ENCODE results near the gene TEAD1.

The TEAD1 gene

DNA sequence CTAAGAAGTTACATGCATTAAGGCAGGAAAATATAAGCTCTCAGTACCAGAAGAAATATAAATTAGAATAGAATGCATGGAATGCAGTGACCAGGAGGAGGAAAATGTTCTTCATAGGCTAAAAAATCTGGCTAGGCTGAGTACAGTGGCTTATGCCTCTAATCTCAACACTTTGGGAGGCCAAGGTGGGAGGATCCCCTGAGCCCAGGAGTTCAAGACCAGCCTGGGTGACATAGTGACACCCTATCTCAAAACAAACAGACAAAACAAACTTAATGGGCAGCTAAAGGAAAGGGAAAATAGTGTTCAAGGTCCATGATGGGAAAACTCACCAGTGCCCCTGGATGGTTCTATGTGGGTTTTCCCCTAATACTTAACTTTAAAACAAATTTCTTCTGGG is 256.6 kb downstream of the TEAD1 start:
- no peak for TF ChIP-seq CTCF (IDR thresholded peaks at IDR 0.05)
- TF ChIP-seq ZFX (IDR thresholded peaks at IDR 0.05; ENCODE audit: borderline replicate concordance): no peak

GRCh38 chr11:12932485-12932884 is 258.3 kb downstream of the TEAD1 start:
- H3K27ac ChIP-seq: no peak overlapping the region
- no peak for TF ChIP-seq CTCF (IDR thresholded peaks at IDR 0.05)
- TF ChIP-seq ZFX (IDR thresholded peaks at IDR 0.05; ENCODE audit: borderline replicate concordance): no peak

More for the DNA sequence above, 256.6 kb downstream of the TEAD1 start:
- H3K27ac ChIP-seq: no peak overlapping the region

- no peak for TF ChIP-seq CTCF (IDR thresholded peaks at IDR 0.05)
- TF ChIP-seq ZFX (IDR thresholded peaks at IDR 0.05; ENCODE audit: borderline replicate concordance): no peak
- H3K27ac ChIP-seq: no peak overlapping the region
These were observed 262.0 kb downstream of the TEAD1 start for GRCh38 chr11:12936200-12936599.

DNA sequence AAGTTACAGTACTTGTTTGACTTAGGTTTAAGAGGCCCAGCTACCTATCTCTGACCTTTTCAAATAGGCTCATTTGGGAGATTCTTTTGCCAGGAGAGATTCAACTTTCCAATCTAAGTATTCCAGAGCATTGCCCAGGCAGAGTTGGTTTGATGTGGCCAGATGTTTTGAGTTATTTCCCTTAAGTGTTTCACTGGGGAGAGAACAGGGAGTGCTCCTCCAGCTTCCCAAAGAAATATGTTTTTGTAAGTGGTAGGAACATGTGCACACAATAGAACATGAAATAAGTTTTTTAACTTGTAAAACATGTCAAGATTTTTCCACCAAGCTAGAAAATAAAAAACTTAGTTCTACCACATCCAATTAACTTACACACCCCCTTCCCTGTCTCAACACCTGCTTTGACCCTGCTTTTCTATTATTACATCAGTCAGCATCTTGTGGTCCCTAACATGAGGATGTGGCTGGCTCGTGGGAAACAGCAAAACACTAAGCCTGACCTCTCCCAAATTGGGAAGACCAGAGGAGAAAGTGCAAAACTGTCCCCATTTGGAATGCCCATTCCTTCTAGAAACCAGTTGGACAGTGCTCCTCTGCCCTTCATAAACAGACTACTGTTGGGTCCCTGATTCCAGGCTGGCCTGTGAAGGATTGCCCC is 264.5 kb downstream of the TEAD1 start:
- no peak overlapping the region for H3K27ac ChIP-seq
- TF ChIP-seq ZFX (IDR thresholded peaks at IDR 0.05; ENCODE audit: borderline replicate concordance) (no peak), CTCF (IDR thresholded peaks at IDR 0.05) (no peak)

DNA sequence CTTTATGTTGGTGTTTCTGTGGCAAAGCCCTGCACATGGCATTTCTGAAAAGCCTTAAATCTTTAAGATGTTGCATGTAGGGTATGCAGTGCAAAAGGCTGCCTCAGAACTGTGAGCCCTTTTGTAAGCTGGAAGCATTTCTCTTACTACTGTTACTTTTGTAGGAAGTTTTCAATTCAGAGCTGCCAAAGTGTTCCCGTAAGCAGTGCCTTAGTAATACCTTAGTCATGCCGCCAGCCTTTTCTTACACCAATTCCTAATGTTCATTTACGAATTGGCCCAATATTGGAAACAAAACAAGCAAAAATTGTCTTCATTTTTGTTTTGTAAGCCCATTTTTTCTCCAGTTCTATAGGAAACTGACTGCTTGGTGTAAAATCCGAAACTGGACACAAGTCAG is 267.4 kb downstream of the TEAD1 start:
- no peak for TF ChIP-seq ZFX (IDR thresholded peaks at IDR 0.05; ENCODE audit: borderline replicate concordance)
- TF ChIP-seq CTCF (IDR thresholded peaks at IDR 0.05): no peak
- H3K27ac ChIP-seq: no peak overlapping the region

DNA sequence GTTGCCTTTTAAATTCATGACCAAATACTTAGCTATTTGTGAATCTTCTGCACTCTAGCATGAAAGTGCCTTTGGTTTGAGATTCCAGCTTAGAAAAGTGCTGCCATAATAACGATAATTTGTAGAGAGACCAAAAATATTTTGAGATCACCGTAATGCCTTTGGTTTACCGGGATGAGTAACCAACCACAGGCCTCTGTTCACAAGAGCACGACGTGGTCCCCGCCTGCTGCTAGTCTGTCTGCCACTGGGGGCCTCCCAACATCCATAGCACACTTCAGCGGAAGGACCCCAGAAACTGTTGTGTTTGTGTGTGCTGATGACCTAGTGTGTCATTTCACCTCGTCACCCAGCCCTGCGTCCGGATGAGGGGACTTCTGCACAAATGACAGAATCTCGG is 267.9 kb downstream of the TEAD1 start:
- TF ChIP-seq CTCF (IDR thresholded peaks at IDR 0.05) (no peak), ZFX (IDR thresholded peaks at IDR 0.05; ENCODE audit: borderline replicate concordance) (no peak)
- H3K27ac ChIP-seq: no peak overlapping the region

GRCh38 chr11:12943311-12943710 is 269.1 kb downstream of the TEAD1 start:
- no peak overlapping the region for H3K27ac ChIP-seq
- TF ChIP-seq CTCF (IDR thresholded peaks at IDR 0.05): no peak
- TF ChIP-seq ZFX (IDR thresholded peaks at IDR 0.05; ENCODE audit: borderline replicate concordance): no peak

All from 22Rv1 (cell line).